Measurements from ENCODE around the gene CASP2. TPM values are rescaled to one million over a fixed set of nuclear protein-coding genes. Genes with fewer than 3 reads are reported as not detected.

CASP2 gene
- total RNA-seq, 2 donors from 2014 or later = 19.6 to 20.2 TPM

DNA sequence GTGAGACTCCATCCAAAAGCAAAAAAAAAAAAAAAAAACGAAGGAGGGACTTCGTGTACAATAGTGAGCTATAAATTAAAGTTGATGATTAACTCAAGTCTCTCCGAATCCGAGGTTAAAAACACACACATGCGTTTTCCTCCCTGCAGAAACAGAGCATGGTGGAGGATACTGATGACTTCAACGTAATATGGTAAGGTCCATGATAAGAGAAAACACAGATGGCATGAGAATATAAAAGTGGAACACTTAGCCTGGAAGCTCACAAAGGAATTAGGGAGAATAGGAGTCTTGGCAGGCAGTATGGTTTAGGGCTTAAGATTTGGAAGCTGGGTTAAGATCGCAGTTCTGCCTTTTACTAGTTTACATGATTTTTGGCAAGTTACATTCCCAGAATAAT is 45.0 kb upstream of the CASP2 start:
- intact Hi-C loops (cut with DNase I) = loop anchor here (5.0 kb wide), 1 partner anchor 174 kb away; no protein-coding TSS in a partner anchor

GRCh38 chr7:143243614-143244013 is 44.5 kb upstream of the CASP2 start:
- H3K27ac ChIP-seq = no peak overlapping the region
- TF ChIP-seq, protein P1, sequence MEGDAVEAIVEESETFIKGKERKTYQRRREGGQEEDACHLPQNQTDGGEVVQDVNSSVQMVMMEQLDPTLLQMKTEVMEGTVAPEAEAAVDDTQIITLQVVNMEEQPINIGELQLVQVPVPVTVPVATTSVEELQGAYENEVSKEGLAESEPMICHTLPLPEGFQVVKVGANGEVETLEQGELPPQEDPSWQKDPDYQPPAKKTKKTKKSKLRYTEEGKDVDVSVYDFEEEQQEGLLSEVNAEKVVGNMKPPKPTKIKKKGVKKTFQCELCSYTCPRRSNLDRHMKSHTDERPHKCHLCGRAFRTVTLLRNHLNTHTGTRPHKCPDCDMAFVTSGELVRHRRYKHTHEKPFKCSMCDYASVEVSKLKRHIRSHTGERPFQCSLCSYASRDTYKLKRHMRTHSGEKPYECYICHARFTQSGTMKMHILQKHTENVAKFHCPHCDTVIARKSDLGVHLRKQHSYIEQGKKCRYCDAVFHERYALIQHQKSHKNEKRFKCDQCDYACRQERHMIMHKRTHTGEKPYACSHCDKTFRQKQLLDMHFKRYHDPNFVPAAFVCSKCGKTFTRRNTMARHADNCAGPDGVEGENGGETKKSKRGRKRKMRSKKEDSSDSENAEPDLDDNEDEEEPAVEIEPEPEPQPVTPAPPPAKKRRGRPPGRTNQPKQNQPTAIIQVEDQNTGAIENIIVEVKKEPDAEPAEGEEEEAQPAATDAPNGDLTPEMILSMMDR (IDR thresholded peaks at IDR 0.05) = no peak
- TF ChIP-seq POLR2A (IDR thresholded peaks at IDR 0.05) (no peak), POLR2AphosphoS5 (IDR thresholded peaks at IDR 0.05) (no peak)
- no peaks in the 10 kb centered on the region for H3K9me3 ChIP-seq
- no peak overlapping the region for H3K4me3 ChIP-seq
- no peaks in the 10 kb centered on the region for H3K36me3 ChIP-seq
- no peaks in the 10 kb centered on the region for H3K27me3 ChIP-seq (replicated peaks; ENCODE audit: insufficient read depth)
- intact Hi-C loops (cut with DNase I) = loop anchor here (5.0 kb wide), 1 partner anchor 174 kb away; no protein-coding TSS in a partner anchor
- WGBS = 43% methylated on average over 3 of the region's 3 CpGs
- DNase-seq (ENCODE audit: low spot score) = no peak
- H3K4me1 ChIP-seq (replicated peaks) = no peaks in the 10 kb centered on the region

More for the DNA sequence above, 45.0 kb upstream of the CASP2 start:
- no peak overlapping the region for H3K27ac ChIP-seq
- H3K27me3 ChIP-seq (replicated peaks; ENCODE audit: insufficient read depth) = no peaks in the 10 kb centered on the region
- no peaks in the 10 kb centered on the region for H3K4me1 ChIP-seq (replicated peaks)
- 33% methylated on average over 7 of the region's 7 CpGs for WGBS
- TF ChIP-seq, protein P1 (IDR thresholded peaks at IDR 0.05) = no peak
- TF ChIP-seq POLR2AphosphoS5 (IDR thresholded peaks at IDR 0.05) (no peak), POLR2A (IDR thresholded peaks at IDR 0.05) (no peak)
- H3K9me3 ChIP-seq = no peaks in the 10 kb centered on the region
- no peak overlapping the region for H3K4me3 ChIP-seq
- DNase-seq (ENCODE audit: low spot score) = no peak
- no peaks in the 10 kb centered on the region for H3K36me3 ChIP-seq

- DNase-seq (ENCODE audit: low spot score) = no peak
- Histone ChIP-seq H3K36me3 (no peaks in the 10 kb centered on the region), H3K9me3 (no peaks in the 10 kb centered on the region), H3K27me3 (replicated peaks; ENCODE audit: insufficient read depth) (no peaks in the 10 kb centered on the region), H3K4me1 (replicated peaks) (no peaks in the 10 kb centered on the region), H3K4me3 (no peak overlapping the region), H3K27ac (no peak overlapping the region)
- intact Hi-C loops (cut with DNase I) = loop anchor here (5.0 kb wide), 1 partner anchor 173 kb away; no protein-coding TSS in a partner anchor
- WGBS = 27% methylated on average over 1 of the region's 1 CpG
- TF ChIP-seq POLR2A (IDR thresholded peaks at IDR 0.05) (no peak), POLR2AphosphoS5 (IDR thresholded peaks at IDR 0.05) (peak; percentile 37)
These were observed 43.8 kb upstream of the CASP2 start for GRCh38 chr7:143244321-143244720.

- peak; percentile 15 for DNase-seq (ENCODE audit: low spot score)
- H3K27me3 ChIP-seq (replicated peaks; ENCODE audit: insufficient read depth) = no peaks in the 10 kb centered on the region
- no peaks in the 10 kb centered on the region for H3K9me3 ChIP-seq
- H3K27ac ChIP-seq = no peak overlapping the region
- intact Hi-C loops (cut with DNase I) = no loop called here
- TF ChIP-seq POLR2A (IDR thresholded peaks at IDR 0.05) = no peak
- TF ChIP-seq POLR2AphosphoS5 (IDR thresholded peaks at IDR 0.05) = peak; percentile 72
- TF ChIP-seq, protein P1 (IDR thresholded peaks at IDR 0.05) = no peak
- no peak overlapping the region for H3K4me3 ChIP-seq
- WGBS = 22% methylated on average over 3 of the region's 3 CpGs
- no peaks in the 10 kb centered on the region for H3K4me1 ChIP-seq (replicated peaks)
- no peaks in the 10 kb centered on the region for H3K36me3 ChIP-seq
These were observed 43.0 kb upstream of the CASP2 start for GRCh38 chr7:143245123-143245522.

DNA sequence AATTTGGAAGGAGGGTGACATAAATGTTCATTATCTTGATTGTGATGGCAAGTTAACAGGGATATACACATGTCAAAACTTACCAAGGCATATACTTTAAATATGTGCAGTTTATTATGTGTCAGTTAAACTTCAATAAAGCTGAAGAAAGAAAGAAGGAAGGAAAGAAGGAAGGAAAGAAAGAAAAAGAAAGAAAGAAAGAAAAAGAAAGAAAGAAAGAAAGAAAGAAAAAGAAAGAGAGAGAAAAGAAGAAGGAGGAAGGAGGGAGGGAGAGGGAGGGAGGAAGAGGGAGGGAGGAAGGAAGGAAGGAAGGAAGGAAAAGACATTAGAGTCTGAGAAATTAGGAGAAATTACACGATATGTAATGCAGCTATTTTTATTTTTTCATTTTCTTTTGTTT is 40.8 kb upstream of the CASP2 start:
- Histone ChIP-seq H3K27ac (no peak overlapping the region), H3K4me3 (no peak overlapping the region), H3K9me3 (no peaks in the 10 kb centered on the region), H3K36me3 (no peaks in the 10 kb centered on the region), H3K4me1 (replicated peaks) (no peaks in the 10 kb centered on the region), H3K27me3 (replicated peaks; ENCODE audit: insufficient read depth) (no peaks in the 10 kb centered on the region)
- intact Hi-C loops (cut with DNase I) = no loop called here
- 82% methylated on average over 1 of the region's 1 CpG for WGBS
- no peak for DNase-seq (ENCODE audit: low spot score)
- TF ChIP-seq, protein P1 (IDR thresholded peaks at IDR 0.05) = no peak
- TF ChIP-seq POLR2A (IDR thresholded peaks at IDR 0.05) (no peak), POLR2AphosphoS5 (IDR thresholded peaks at IDR 0.05) (no peak)
